Measurements from ENCODE around the gene C11orf52. TPM values are rescaled to one million over a fixed set of nuclear protein-coding genes. Genes with fewer than 3 reads are reported as not detected.
A peak's percentile ranks its signal among the peaks of the same experiment; 100 is the strongest.
"Not testable (repeated sequence)": the region's sequence is repeated elsewhere in the genome, so short reads cannot be mapped to it uniquely, and the experiment has no call there.

Gene C11orf52
- polyA plus RNA-seq, 5 donors, result 7.0 to 12.3 (median 11.5) TPM

DNA sequence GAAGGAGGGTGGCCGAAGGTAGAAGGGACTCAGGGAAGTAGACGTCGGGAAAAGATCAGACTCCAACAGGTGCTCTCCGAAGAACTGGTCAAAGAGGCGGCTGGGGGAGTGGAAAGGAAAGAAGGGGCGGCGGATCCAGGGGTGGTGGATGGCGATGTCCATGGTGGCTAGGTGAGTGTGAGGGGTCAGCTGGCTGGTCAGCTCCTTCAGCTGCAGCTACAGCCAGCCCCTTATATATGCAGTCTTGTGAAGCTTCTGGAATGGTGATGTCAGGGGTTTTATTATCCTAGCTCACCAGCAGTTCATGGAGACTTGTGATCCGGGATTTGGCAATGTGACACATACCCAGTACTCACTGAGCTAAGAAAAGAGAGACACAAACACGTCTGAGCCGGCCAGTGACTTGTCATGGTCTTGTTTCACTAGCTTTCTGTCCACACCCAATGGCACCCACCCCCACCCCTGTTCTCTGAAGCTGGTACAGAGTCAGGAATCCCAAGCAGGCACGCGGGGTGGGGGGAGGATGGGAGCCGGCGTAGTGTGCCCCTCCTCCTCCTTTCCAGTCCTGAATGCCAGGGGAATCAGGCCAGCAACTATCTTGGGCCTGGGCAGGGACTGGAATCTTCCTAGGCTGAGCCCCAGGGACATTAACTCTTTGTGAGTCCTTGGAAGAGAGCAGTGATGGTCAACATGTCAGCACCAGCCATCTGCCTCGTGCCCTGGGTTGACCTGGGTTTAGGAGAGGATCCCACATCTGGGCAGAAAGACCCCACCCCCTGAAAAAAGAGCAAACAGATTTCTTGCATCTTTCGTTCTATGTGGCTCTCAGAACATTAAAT is 6.9 kb upstream of the C11orf52 start, which contains the start of gene CRYAB:
TSS of gene CRYAB (minus strand) at position 208 of the 839 bp plus-strand sequence. CDS start at position 162, 46 bp downstream.
- peak; percentile 76 to 84 for DNase-seq

DNA sequence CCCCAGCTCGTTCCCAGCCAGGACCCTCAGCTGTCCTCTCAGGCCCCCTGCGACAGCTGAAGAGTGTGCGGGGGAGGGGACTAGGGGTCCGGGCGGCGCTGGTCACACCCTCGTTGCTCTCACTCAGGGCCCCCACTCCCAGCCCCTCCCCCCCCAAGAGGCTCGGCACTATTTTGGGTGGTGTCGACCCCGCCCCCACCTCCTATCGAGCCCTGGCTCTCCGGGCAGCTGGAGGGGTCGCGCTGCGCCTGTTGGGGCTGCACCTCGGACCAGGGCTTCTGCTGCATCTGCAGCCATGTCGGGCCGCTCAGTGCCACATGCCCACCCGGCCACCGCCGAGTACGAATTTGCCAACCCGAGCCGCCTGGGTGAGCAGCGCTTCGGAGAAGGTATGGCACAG is 6.2 kb upstream of the C11orf52 start, which contains the start of gene HSPB2:
TSS of gene HSPB2 (plus strand) at position 200 of the 400 bp plus-strand sequence. CDS start at position 296, 96 bp downstream.
- no peak for DNase-seq

DNA sequence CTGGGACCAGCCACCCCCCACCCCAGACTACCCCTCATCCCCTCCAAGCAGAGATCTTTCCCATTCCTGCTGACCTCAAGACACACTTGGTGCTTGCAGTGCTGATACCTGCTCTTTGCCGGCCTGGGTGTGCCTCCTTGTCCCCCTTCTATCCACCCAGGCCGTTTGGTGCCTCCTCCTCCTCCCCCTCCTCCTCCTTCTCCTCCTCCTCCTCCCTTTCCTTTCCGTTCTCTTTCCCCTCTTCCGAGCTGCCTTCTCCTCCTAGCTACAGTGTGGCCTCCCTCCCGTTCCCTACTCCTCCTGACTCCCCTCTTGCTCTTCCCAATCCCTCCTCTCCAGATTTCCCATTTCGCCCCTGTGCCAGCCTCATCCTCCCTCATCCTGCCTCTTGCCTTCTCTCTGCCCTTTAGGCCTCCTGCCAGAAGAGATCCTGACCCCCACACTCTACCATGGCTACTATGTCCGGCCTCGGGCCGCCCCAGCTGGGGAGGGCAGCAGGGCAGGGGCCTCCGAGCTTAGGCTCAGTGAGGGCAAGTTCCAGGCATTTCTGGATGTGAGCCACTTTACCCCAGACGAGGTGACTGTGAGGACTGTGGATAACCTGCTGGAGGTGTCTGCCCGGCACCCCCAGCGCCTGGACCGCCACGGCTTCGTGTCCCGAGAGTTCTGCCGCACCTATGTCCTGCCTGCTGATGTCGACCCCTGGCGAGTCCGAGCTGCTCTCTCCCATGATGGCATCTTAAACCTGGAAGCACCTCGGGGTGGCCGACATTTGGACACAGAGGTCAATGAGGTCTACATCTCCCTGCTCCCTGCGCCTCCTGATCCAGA is 5.5 kb upstream of the C11orf52 start:
- DNase-seq, result peak in 1 of 2 donors; percentile 36

DNA sequence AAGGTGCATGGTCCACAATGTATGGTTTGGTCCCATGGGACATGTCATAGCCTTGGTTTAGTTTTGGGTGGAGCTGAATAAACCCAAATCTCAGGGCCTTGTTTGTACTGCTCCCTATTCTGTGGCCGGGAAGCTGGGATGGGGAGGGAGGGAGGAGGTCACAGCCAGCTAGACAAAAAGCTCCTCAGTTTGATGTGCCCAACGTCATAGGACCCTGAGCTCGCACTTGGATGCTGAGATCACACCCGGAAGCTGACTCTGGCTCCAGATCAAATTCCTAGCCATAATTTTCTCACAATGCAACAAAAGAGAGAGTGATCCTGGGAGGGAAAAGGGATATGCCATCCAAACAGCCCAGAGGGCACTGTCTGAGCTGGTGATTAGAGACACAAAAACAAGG is 4.7 kb upstream of the C11orf52 start:
- peak in 1 of 2 donors; percentile 61 for DNase-seq

DNA sequence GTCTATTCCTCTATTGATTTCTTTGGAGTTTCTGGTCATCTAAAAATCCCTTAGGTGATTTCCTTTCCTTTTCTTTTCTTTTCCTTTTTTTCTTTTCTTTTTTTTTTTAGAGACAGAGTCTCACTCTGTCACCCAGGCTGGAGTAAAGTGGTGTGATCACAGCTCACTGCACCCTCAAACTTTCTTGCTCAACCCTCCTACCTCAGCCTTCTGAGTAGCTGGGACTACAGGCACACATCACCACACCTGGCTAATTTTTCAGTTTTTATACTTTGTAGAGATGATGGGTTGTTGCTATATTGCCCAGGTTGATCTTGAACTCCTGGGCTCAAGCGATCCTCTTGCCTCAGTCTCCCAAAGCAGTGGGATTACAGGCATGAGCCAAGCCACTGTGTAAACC is 1.9 kb upstream of the C11orf52 start:
- DNase-seq, result no peak

DNA sequence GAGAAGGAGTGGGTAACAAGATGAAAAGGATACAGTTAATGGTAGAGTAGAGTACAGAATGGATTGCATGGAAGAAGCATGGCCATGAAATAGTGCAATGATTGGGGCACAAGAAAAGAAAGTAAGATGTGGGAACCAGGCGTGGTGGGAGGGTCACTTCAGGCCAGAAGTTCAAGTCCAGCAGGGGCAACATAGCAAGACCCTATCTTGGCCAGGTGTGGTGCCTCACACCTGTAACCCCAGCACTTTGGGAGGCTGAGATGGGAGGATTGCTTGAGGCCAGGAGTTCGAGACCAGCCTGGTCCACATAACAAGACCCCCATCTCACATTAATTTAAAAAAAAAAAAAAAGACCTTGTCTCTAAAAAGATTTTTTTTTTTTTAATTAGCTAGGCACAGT is 1.4 kb upstream of the C11orf52 start:
- no peak for DNase-seq

DNA sequence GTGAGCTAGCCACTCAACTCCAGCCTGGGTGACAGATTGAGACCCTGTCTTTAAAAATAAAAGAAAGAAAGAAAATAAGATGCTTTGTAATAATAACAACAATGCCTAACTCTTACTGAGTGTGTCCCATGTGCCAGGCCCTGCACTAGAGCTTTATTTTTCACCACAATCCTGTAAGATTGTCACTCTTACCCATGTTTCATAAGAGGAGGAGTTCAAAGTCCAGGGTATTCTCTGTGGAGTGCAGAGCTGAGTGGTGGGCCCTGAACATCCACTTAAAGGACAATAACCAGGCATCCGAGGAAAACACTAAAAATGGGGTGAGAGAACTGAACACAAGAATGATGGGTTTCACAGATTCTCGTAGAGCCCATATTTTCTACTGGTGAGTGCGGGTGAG is 925 bp upstream of the C11orf52 start:
- no peak for DNase-seq

DNA sequence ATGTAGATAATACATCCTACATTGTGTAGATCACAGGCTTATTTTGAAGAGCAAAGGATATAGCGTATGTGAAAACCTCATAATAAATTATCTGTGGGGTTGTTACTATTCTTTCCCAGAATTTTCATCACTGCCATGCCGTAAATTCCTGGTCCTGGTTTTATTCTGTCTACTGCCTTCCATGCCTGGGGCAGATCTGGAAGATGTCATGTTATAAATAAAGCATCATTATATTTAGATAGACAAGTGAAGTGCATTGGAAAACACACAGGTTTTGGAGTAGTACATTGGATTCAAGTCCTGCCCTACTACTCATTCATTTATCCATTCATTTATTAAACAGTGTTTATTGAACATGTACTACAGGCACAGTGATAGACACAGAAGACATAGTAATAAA is 2.2 kb downstream of the C11orf52 start:
- no peak for DNase-seq

DNA sequence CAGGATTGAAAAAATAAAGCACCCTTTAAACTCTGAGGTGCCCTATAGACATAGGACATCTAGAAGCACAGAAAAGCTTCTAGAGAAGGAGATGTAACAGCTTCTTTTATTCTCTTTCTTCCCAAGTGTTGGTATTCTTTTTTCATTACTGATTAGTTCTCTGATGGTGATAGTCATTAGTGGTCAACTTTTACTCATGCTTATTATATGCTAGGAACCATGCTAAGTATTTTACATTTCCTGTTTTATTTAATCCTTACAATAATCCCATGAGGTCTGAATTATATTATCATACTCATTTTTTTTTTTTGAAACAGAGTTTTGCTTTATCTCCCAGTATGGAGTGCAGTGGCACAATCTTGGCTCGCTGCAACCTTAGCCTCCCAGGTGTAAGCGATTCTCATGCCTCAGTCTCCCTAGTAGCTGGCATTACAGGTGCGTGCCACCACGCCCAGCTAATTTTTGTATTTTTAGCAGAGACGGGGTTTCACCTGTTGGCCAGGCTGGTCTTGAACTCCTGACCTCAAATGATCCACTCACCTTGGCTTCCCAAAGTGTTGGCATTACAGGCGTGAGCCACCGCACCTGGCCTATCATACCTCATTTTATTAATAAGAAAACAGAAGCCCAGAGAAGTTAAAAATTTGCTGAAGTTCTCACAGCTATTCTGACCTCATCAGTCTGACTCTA is 3.0 kb downstream of the C11orf52 start:
- no peak for DNase-seq

DNA sequence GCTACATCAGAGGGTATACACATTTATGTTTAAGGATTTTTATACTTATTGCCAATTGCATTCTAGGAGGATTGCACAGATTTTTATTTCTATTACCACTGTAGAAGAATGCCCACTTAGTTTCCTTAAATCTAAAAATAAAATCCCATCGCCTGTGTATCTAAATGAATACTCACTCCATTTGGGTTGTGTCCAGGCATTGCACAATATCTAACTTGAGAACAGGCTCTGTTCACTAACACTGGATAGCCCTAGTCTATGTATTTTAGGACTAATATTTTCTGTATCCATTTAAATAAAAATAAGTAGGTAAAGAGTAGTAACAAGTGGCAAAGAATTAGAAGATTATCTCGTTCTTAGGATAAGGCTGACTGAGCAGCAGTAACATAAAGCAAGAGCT is 4.1 kb downstream of the C11orf52 start:
- DNase-seq, result peak; percentile 82 to 85

DNA sequence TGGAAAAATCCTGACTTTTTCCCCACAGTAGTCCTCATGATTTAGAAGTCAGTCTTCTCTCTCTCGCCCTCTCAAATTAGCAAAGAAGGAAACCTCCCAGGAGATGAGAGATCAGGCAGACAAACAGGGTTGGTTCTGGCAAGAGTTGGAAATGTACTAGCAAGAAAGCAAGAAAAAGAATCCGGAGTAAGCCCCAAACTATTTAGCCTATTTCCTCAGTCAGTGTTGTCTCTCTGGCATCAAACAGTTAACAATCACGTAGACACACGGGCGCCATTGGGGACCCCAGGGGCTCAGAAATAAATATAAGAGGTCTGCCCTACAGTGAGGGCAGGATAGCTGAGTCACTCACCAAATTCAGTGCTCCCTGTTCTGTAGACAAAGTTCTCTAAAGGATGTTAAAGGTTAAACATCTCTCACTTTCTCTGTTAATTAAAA is 4.7 kb downstream of the C11orf52 start:
- no peak for DNase-seq

DNA sequence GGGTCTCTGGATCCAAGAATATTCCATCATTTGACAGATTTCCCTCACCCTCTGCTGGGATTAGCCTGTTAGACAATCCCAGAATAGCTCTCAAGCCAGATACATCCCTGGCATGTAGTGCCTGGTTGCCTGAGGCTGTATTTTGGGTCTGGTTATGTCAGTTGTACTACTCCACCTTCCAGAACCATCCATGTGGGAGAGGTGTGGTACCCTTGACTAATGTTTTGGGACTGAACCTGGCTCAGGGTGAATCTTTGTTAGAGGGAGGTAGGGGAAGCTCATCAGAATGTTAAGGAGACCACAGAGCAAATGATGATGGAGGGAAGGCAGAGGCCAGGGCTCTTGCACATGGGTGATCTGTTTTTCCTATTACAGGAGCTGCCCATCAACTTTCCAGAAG is 5.2 kb downstream of the C11orf52 start:
- DNase-seq, result no peak

DNA sequence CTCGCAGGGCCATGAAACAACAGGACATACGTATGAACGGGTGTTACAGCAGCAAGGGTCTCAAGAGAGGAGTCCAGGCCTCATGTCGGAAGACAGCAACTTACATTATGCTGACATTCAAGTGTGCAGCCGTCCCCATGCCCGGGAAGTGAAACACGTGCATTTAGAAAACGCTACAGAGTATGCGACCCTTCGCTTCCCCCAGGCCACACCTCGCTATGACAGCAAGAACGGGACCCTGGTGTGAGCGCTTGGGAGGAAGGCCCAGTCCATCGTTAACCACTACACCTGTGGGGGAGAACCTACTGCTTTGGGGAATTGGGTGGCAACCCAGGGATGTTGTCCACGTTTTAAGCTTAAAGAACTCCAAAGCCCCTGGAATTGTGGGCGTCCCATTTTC is 7.2 kb downstream of the C11orf52 start:
- DNase-seq, result no peak

DNA sequence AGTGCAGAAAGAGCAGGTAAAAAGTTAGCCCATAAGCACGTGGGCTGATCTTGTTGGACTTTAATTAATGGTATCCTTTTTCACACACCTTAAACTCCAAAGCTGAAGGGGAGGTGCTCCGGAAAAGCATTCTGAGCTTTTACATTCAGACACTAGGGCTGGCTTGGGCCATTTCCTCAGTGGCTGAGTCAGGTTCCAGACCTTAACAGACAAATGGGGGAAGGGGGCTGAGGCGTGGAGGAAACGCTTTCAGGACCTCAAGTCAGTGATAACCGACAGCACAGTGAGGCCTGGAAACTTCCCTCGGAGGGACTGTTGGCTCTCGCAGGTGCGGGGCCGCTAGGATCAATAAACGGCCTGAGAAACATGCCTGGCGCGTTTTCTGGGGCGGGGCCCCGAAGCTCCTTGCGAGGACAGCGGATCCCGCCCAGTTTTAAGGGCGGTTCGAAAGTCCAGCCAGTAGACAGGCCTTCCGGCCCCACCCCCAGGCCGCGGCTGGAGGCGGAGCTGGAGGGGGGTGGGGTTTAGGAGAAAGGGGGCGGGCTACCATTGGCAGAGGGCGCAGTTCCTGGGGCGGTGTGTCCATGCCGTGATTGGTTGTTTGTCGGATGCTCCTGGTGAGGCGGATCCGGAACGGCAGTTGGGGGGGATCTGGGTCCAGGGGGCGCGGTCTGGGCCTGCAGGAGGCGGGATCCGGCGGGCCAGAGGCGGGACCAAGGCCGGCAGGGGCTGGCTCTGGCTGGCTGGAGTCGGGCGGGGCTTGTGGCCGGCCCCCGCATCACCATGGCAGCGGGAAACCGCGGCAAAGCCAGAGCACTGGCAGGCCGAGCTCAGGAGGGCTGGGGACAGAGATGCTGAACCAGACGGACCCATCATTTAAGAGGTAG is 8.0 kb downstream of the C11orf52 start:
- DNase-seq, result peak; percentile 96 to 97

DNA sequence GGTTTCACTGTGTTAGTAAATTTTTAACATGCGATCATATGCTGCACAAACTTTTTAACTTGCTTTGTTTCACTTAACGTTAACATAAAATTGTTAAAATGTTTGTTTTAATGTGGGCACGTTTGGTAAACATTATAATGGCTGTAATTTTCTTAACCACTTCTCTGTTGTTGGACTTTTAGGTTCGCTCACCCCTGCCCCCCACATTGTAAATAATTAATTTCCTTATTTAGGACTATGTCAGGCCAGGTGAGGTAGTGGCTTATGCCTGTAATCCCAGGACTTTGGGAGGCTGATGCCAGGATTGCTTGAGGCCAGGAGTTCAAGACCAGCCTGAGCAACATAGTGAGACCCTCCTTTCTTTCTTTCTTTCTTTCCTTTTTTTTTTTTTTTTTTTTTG is 11.8 kb downstream of the C11orf52 start:
- no peak for DNase-seq

DNA sequence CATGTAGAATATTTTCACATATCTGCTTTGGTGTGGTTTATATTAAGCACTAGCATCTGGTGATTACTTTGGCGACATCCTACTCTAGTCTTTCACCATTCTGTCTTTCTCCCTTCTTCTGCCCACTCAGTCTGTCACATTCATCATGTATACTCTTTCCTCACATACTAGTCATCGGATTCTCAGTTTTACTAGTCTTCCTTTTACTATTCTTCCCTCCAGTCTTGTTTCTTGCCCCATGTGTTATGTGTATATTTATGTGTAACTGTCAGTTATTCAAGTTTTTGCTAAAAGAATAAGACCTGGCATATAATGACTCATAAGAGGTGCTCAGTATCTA is 13.9 kb downstream of the C11orf52 start:
- DNase-seq, result no peak

DNA sequence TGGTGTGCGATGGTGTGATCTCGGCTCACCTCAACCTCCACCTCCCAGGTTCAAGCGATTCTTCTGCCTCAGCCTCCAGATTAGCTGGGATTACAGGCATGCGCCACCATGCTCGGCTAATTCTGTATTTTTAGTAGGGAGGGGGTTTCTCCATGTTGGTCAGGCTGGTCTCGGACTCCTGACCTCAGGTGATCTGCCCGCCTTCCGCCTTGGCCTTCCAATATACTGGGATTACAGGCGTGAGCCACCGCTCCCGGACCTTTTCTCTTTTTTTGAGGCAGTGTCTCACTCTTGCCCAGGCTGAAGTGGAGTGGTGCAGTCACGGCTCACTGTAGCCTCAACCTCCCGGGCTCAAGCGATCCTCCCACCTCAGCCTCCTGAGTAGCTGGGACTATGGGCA is 14.5 kb downstream of the C11orf52 start:
- DNase-seq, result not testable (repeated sequence)

DNA sequence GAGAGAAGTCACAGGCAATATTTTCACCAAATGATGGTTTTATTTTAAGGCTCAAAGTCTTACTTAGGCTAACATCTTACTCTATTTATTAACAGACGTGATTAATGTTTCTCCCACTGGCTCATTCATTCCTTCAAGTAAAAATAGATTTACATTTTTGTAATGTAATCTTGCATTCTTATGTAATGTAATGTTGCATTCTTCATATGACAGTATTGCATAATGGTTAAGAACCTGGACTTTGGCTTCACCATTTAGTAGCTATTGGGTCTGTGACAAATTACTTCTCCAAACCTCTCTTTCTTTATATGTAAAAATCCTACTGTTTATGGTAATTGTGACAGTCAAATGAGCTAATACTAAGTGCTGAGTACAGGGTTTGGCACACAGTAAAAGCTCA is 15.2 kb downstream of the C11orf52 start:
- no peak for DNase-seq

DNA sequence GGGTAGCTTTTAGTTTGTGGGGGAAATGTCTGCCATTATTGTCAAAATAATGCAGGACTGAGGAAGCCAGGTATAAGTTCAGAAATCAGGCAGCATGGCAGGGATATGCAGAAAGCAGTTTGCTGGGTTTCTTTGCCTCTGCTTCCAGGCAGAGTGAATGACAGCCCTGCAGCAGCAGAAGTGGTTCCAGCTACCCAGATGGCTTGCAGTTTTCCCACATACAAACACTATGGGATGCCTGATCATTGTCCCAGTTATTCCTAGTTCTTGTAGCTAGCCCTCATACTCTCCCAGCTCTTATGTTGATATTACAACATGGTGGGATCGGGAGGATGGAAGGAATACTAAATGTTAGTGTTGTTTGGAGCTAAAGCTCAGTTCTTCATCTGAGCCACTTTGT is 15.6 kb downstream of the C11orf52 start:
- DNase-seq, result no peak

DNA sequence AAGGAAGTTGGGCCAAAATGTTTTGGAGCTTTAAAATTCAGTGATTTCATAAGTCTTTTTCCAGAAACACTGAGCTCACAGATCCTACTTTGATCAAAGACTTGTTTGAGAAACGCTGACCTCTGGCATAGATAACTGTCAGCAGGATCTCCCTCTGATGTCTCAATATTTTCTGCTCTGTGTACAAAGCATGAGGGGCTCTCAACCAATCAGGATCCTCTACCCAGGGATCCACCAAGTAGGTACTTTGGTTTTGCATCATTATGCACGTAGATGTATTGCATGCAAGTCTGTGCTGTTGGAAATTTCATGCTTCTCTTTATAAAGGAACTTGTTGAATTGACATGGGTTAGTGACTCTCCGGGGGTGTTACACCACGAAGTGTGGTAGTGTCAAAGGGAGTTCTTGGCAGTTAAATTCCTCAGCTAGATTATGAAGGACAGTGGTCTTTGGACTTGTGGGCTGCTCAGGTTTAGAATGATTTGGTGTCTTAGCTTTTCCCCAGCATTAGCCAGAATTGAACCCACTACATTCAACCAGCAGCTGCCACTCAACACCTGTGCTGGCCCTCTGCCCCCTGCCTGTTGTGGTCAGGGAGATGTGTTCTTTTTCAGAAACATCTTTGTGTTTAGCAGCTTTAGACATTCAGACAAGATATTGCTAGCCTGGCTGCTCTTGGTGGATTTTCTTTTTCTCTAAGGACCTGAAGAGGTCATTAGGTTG is 16.8 kb downstream of the C11orf52 start:
- no peak for DNase-seq
